Activated CD4-positive, alpha-beta T cell treated with anti-CD3 and anti-CD28 coated beads, Interleukin-2, amount 10 ng/mL, durations not matched to agents 24 days and 14 days (primary cell): ENCODE results near the gene AMBRA1. TPM values are rescaled to one million over a fixed set of nuclear protein-coding genes. Genes with fewer than 3 reads are reported as not detected.

Experiments used
- DNase-seq: peaks from one replicate; pipeline ENCODE4 v3.0.0; 2022
- H3K27ac Mint-ChIP-seq: one replicate; pipeline ENCODE4 v1.8.0; 2022; ENCODE audit warnings: mild to moderate bottlenecking, mixed read lengths
- H3K27me3 Mint-ChIP-seq: one replicate; pipeline ENCODE4 v1.8.0; 2022; ENCODE audit warnings: mixed read lengths
- H3K36me3 Mint-ChIP-seq: one replicate; pipeline ENCODE4 v1.8.0; 2022; ENCODE audit warnings: low read depth, mild to moderate bottlenecking, mixed read lengths
- H3K4me1 Mint-ChIP-seq: one replicate; pipeline ENCODE4 v1.8.0; 2021; ENCODE audit warnings: mixed read lengths
- H3K4me3 Mint-ChIP-seq: one replicate; pipeline ENCODE4 v1.8.0; 2022; ENCODE audit warnings: mild to moderate bottlenecking, moderate library complexity, mixed read lengths
- H3K9me3 Mint-ChIP-seq: one replicate; pipeline ENCODE4 v1.8.0; 2021; ENCODE audit warnings: mixed read lengths
- intact Hi-C: fragments of 100-400 bp; cut with micrococcal nuclease; formaldehyde crosslinking; loops from one replicate; pipeline ENCODE4 v1.15.1; 2023
- total RNA-seq: library from RNA; stranded (reverse); gene quantifications from 2 replicates; pipeline ENCODE4 v1.2.3, GENCODE V29; 2022

AMBRA1 gene
- total RNA-seq, 1 donor from 2014 or later, result 27.7 TPM

- DNase-seq, result no peak
- Mint-ChIP-seq H3K36me3 (peaks cover 27% of the 10 kb centered on the region), H3K4me1 (peaks cover 8% of the 10 kb centered on the region), H3K27me3 (no peaks in the 10 kb centered on the region), H3K4me3 (no peak overlapping the region), H3K27ac (no peak overlapping the region), H3K9me3 (no peaks in the 10 kb centered on the region)
- intact Hi-C loops, result no loop called here
Measured at GRCh38 chr11:46420513-46420912, 173.3 kb downstream of the AMBRA1 start.

GRCh38 chr11:46418751-46419150 lies 175.1 kb downstream of the AMBRA1 start:
- Mint-ChIP-seq H3K27me3 (no peaks in the 10 kb centered on the region), H3K4me1 (peaks cover 13% of the 10 kb centered on the region), H3K4me3 (no peak overlapping the region), H3K9me3 (no peaks in the 10 kb centered on the region), H3K27ac (no peak overlapping the region), H3K36me3 (peaks cover 30% of the 10 kb centered on the region)
- DNase-seq, result no peak
- intact Hi-C loops, result no loop called here

GRCh38 chr11:46417711-46418110 lies 176.1 kb downstream of the AMBRA1 start:
- peaks cover 32% of the 10 kb centered on the region for H3K36me3 Mint-ChIP-seq

GRCh38 chr11:46414879-46415278 lies 178.9 kb downstream of the AMBRA1 start:
- Mint-ChIP-seq H3K27ac (no peak overlapping the region), H3K27me3 (no peaks in the 10 kb centered on the region), H3K4me3 (no peak overlapping the region), H3K4me1 (peaks cover 8% of the 10 kb centered on the region), H3K9me3 (no peaks in the 10 kb centered on the region), H3K36me3 (peaks cover 33% of the 10 kb centered on the region)
- no peak for DNase-seq
- intact Hi-C loops, result no loop called here

More at GRCh38 chr11:46417711-46418110, 176.1 kb downstream of the AMBRA1 start:
- Mint-ChIP-seq H3K9me3 (no peaks in the 10 kb centered on the region), H3K4me1 (peaks cover 12% of the 10 kb centered on the region), H3K27me3 (no peaks in the 10 kb centered on the region), H3K27ac (no peak overlapping the region), H3K4me3 (no peak overlapping the region)
- intact Hi-C loops, result no loop called here
- no peak for DNase-seq

- Mint-ChIP-seq H3K36me3 (peaks cover 36% of the 10 kb centered on the region), H3K9me3 (no peaks in the 10 kb centered on the region), H3K4me1 (peaks cover 8% of the 10 kb centered on the region), H3K27me3 (no peaks in the 10 kb centered on the region), H3K4me3 (no peak overlapping the region), H3K27ac (no peak overlapping the region)
- DNase-seq, result no peak
- intact Hi-C loops, result no loop called here
Measured at GRCh38 chr11:46414466-46414796, 179.4 kb downstream of the AMBRA1 start.

- intact Hi-C loops, result no loop called here
- Mint-ChIP-seq H3K9me3 (no peaks in the 10 kb centered on the region), H3K4me1 (peaks cover 8% of the 10 kb centered on the region), H3K27ac (no peak overlapping the region), H3K4me3 (no peak overlapping the region), H3K36me3 (peaks cover 35% of the 10 kb centered on the region), H3K27me3 (no peaks in the 10 kb centered on the region)
- DNase-seq, result no peak
Measured at GRCh38 chr11:46413760-46414465, 179.9 kb downstream of the AMBRA1 start.

GRCh38 chr11:46410021-46410420 lies 183.8 kb downstream of the AMBRA1 start:
- no peaks in the 10 kb centered on the region for H3K27me3 Mint-ChIP-seq
- DNase-seq, result no peak
- no peaks in the 10 kb centered on the region for H3K9me3 Mint-ChIP-seq
- peaks cover 36% of the 10 kb centered on the region for H3K36me3 Mint-ChIP-seq
- intact Hi-C loops, result no loop called here
- no peak overlapping the region for H3K4me3 Mint-ChIP-seq
- H3K27ac Mint-ChIP-seq, result no peak overlapping the region
- peaks cover 6% of the 10 kb centered on the region for H3K4me1 Mint-ChIP-seq

- no peak overlapping the region for H3K4me3 Mint-ChIP-seq
- H3K27me3 Mint-ChIP-seq, result no peaks in the 10 kb centered on the region
- peaks cover 32% of the 10 kb centered on the region for H3K36me3 Mint-ChIP-seq
- no peaks in the 10 kb centered on the region for H3K4me1 Mint-ChIP-seq
- intact Hi-C loops, result no loop called here
- no peak overlapping the region for H3K27ac Mint-ChIP-seq
- no peaks in the 10 kb centered on the region for H3K9me3 Mint-ChIP-seq
- DNase-seq, result no peak
Measured at GRCh38 chr11:46408407-46408986, 185.3 kb downstream of the AMBRA1 start.

GRCh38 chr11:46407635-46408034 lies 186.2 kb downstream of the AMBRA1 start:
- H3K36me3 Mint-ChIP-seq, result peaks cover 31% of the 10 kb centered on the region
- no peak for DNase-seq
- H3K4me3 Mint-ChIP-seq, result no peak overlapping the region
- no peaks in the 10 kb centered on the region for H3K4me1 Mint-ChIP-seq
- intact Hi-C loops, result no loop called here
- no peaks in the 10 kb centered on the region for H3K9me3 Mint-ChIP-seq
- no peak overlapping the region for H3K27ac Mint-ChIP-seq
- H3K27me3 Mint-ChIP-seq, result no peaks in the 10 kb centered on the region

GRCh38 chr11:46404476-46405017 lies 189.3 kb downstream of the AMBRA1 start:
- DNase-seq, result no peak
- Mint-ChIP-seq H3K27ac (no peak overlapping the region), H3K27me3 (no peaks in the 10 kb centered on the region), H3K4me1 (no peaks in the 10 kb centered on the region), H3K9me3 (no peaks in the 10 kb centered on the region), H3K36me3 (peaks cover 31% of the 10 kb centered on the region), H3K4me3 (no peak overlapping the region)
- intact Hi-C loops, result no loop called here

GRCh38 chr11:46402957-46403902 lies 190.6 kb downstream of the AMBRA1 start:
- DNase-seq, result no peak
- Mint-ChIP-seq H3K36me3 (peaks cover 28% of the 10 kb centered on the region), H3K4me1 (no peaks in the 10 kb centered on the region), H3K27me3 (no peaks in the 10 kb centered on the region), H3K4me3 (no peak overlapping the region), H3K27ac (no peak overlapping the region), H3K9me3 (no peaks in the 10 kb centered on the region)
- intact Hi-C loops, result no loop called here

- peaks cover 19% of the 10 kb centered on the region for H3K36me3 Mint-ChIP-seq
- peaks cover 11% of the 10 kb centered on the region for H3K27me3 Mint-ChIP-seq
- intact Hi-C loops, result no loop called here
- H3K9me3 Mint-ChIP-seq, result no peaks in the 10 kb centered on the region
- no peak for DNase-seq
- H3K4me1 Mint-ChIP-seq, result peaks cover 7% of the 10 kb centered on the region
- no peak overlapping the region for H3K4me3 Mint-ChIP-seq
- H3K27ac Mint-ChIP-seq, result no peak overlapping the region
Measured at GRCh38 chr11:46397526-46397925, 196.3 kb downstream of the AMBRA1 start.

- no peak for DNase-seq
- peaks cover 10% of the 10 kb centered on the region for H3K4me1 Mint-ChIP-seq
- intact Hi-C loops, result no loop called here
- no peaks in the 10 kb centered on the region for H3K9me3 Mint-ChIP-seq
- H3K27ac Mint-ChIP-seq, result no peak overlapping the region
- peaks cover 11% of the 10 kb centered on the region for H3K36me3 Mint-ChIP-seq
- H3K4me3 Mint-ChIP-seq, result no peak overlapping the region
- peaks cover 34% of the 10 kb centered on the region for H3K27me3 Mint-ChIP-seq
Measured at GRCh38 chr11:46393759-46394158, 200.1 kb downstream of the AMBRA1 start.

- Mint-ChIP-seq H3K27me3 (peaks cover 38% of the 10 kb centered on the region), H3K4me3 (peak overlapping the region; percentile 87), H3K9me3 (no peaks in the 10 kb centered on the region), H3K4me1 (peaks cover 14% of the 10 kb centered on the region), H3K36me3 (peaks cover 11% of the 10 kb centered on the region), H3K27ac (no peak overlapping the region)
- DNase-seq, result no peak
- intact Hi-C loops, result no loop called here
Measured at GRCh38 chr11:46393231-46393616, 200.6 kb downstream of the AMBRA1 start.
